ENCODE measurements around the gene SRF.
A peak's percentile ranks its signal among the peaks of the same experiment; 100 is the strongest.

SRF gene

GRCh38 chr6:43170931-43171706 lies at the start of gene SRF:
Gene SRF (plus strand): TSS chr6:43171269. CDS start chr6:43171657, 388 bp downstream.
- peak; percentile 73 for TF ChIP-seq CTCF (conservative IDR thresholded peaks at IDR 0.05; ENCODE audit: low read depth, low read length)

GRCh38 chr6:43122146-43122545 lies 48.9 kb upstream of the SRF start:
- no peaks in the 10 kb centered on the region for H3K79me2 ChIP-seq (ENCODE audit: insufficient read depth, low read depth)
- H3K4me2 ChIP-seq, result no peak overlapping the region
- no peak overlapping the region for H3K27ac ChIP-seq

More at GRCh38 chr6:43170931-43171706, at the start of gene SRF:
- no peak within 1 kb of the TSS for H3K4me3 ChIP-seq (IDR thresholded peaks at IDR 0.05; ENCODE audit: insufficient read depth, low read depth, low read length)
- H3K27ac ChIP-seq, result peak within 1 kb of the TSS; percentile 52
- no peaks in the 10 kb centered on the region for H3K27me3 ChIP-seq (ENCODE audit: insufficient read depth, low read depth)
- H3K36me3 ChIP-seq (ENCODE audit: insufficient read depth), result no peaks in the 10 kb centered on the region
- H3K9ac ChIP-seq, result peak within 1 kb of the TSS; percentile 81
- H3K79me2 ChIP-seq (ENCODE audit: insufficient read depth, low read depth), result peaks cover 27% of the 10 kb centered on the region; the same call in 1 of the 2 replicates
- peaks cover 6% of the 10 kb centered on the region; the same call in 1 of the 2 replicates for H4K20me1 ChIP-seq (ENCODE audit: insufficient read depth)
- H2AFZ ChIP-seq (ENCODE audit: low read depth), result peak within 1 kb of the TSS; percentile 94
- peaks cover 34% of the 10 kb centered on the region for H3K4me1 ChIP-seq (ENCODE audit: low read depth, poor library complexity, severe bottlenecking)
- H3K4me2 ChIP-seq, result peak within 1 kb of the TSS; percentile 89

GRCh38 chr6:43123461-43124314 lies 47.4 kb upstream of the SRF start:
- no peaks in the 10 kb centered on the region for H4K20me1 ChIP-seq (ENCODE audit: insufficient read depth)
- H3K27ac ChIP-seq, result no peak overlapping the region
- H3K9ac ChIP-seq, result no peak overlapping the region
- TF ChIP-seq CTCF (conservative IDR thresholded peaks at IDR 0.05; ENCODE audit: low read depth, low read length), result no peak
- H2AFZ ChIP-seq (ENCODE audit: low read depth), result no peak overlapping the region
- H3K4me3 ChIP-seq (IDR thresholded peaks at IDR 0.05; ENCODE audit: insufficient read depth, low read depth, low read length), result no peak overlapping the region
- H3K79me2 ChIP-seq (ENCODE audit: insufficient read depth, low read depth), result no peaks in the 10 kb centered on the region
- no peaks in the 10 kb centered on the region for H3K27me3 ChIP-seq (ENCODE audit: insufficient read depth, low read depth)
- no peak overlapping the region for H3K4me2 ChIP-seq
- no peaks in the 10 kb centered on the region for H3K36me3 ChIP-seq (ENCODE audit: insufficient read depth)
- no peaks in the 10 kb centered on the region for H3K4me1 ChIP-seq (ENCODE audit: low read depth, poor library complexity, severe bottlenecking)

More at GRCh38 chr6:43122146-43122545, 48.9 kb upstream of the SRF start:
- Histone ChIP-seq H3K4me3 (IDR thresholded peaks at IDR 0.05; ENCODE audit: insufficient read depth, low read depth, low read length) (no peak overlapping the region), H2AFZ (ENCODE audit: low read depth) (no peak overlapping the region), H3K9ac (no peak overlapping the region), H3K4me1 (ENCODE audit: low read depth, poor library complexity, severe bottlenecking) (no peaks in the 10 kb centered on the region), H4K20me1 (ENCODE audit: insufficient read depth) (no peaks in the 10 kb centered on the region), H3K36me3 (ENCODE audit: insufficient read depth) (no peaks in the 10 kb centered on the region), H3K27me3 (ENCODE audit: insufficient read depth, low read depth) (no peaks in the 10 kb centered on the region)
- TF ChIP-seq CTCF (conservative IDR thresholded peaks at IDR 0.05; ENCODE audit: low read depth, low read length), result no peak

- Histone ChIP-seq H3K79me2 (ENCODE audit: insufficient read depth, low read depth) (no peaks in the 10 kb centered on the region), H3K27me3 (ENCODE audit: insufficient read depth, low read depth) (no peaks in the 10 kb centered on the region), H2AFZ (ENCODE audit: low read depth) (no peak overlapping the region), H3K36me3 (ENCODE audit: insufficient read depth) (no peaks in the 10 kb centered on the region), H3K27ac (no peak overlapping the region), H3K9ac (no peak overlapping the region), H4K20me1 (ENCODE audit: insufficient read depth) (no peaks in the 10 kb centered on the region), H3K4me1 (ENCODE audit: low read depth, poor library complexity, severe bottlenecking) (no peaks in the 10 kb centered on the region), H3K4me3 (IDR thresholded peaks at IDR 0.05; ENCODE audit: insufficient read depth, low read depth, low read length) (no peak overlapping the region), H3K4me2 (no peak overlapping the region)
- no peak for TF ChIP-seq CTCF (conservative IDR thresholded peaks at IDR 0.05; ENCODE audit: low read depth, low read length)
Observed at GRCh38 chr6:43124481-43124880, 46.6 kb upstream of the SRF start.
